Choroid plexus epithelial cell (primary cell): ENCODE results near the gene FJX1.

ENCODE experiments used
- DNase-seq: peaks from one replicate; pipeline ENCODE4 v3.0.0-alpha.2; 2010; ENCODE audit warnings: low read depth
- H3K4me3 ChIP-seq: 2 replicates; pipeline ENCODE4 v1.5.1; 2011; ENCODE audit warnings: low read depth, mild to moderate bottlenecking, control low read depth, low read length, moderate library complexity
- TF ChIP-seq, protein P1 (sequence below): conservative IDR thresholded peaks from 2 replicates; pipeline ENCODE4 v1.5.1; 2011; ENCODE audit warnings: low read depth, mild to moderate bottlenecking, control low read depth, inconsistent platforms, low read length, moderate library complexity

The FJX1 gene, protein sequence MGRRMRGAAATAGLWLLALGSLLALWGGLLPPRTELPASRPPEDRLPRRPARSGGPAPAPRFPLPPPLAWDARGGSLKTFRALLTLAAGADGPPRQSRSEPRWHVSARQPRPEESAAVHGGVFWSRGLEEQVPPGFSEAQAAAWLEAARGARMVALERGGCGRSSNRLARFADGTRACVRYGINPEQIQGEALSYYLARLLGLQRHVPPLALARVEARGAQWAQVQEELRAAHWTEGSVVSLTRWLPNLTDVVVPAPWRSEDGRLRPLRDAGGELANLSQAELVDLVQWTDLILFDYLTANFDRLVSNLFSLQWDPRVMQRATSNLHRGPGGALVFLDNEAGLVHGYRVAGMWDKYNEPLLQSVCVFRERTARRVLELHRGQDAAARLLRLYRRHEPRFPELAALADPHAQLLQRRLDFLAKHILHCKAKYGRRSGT

DNA sequence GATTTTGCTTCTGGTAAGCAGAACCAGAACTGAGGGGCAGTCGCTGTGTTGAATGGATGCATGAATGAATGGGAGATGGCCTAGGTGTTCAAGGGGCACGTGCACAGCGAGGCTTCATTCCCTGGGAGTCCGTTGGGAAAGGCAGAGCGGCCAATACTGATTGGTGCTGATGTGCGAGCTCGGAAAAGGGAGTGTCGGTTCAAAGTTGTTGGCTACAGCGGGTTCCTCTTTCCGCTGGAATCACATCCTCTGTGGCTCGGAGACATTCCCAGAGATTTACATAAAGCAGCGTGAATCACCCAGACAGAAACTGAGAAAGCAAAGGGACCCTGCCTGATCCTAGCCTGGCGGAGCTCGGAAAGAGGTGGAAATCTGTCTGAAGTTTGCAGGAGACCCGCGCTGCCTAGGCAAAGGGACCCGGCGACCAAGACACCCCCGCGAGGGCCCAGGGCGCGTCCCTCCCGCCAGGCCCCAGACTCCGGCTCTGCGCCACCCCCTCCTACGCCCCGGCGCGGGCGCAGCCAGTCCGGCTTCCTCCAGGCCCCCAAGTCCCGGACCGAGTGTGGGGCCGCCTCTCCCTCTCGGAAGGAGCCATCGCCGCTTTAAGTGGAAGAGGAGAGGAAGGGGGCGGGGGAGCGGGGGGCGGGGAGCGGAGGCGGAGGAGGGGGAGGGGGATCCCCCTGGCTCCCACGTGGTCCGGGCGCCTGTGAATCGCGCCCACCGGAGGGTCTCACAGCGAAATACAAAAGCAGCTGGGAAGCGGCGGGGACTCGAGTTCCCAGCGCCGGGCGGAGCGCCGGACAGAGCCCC is at the start of gene FJX1:
Gene FJX1, plus strand, starts transcription at position 774 of the 810 bp plus-strand sequence. CDS start 177 bp downstream, outside the sequence.
- peak; percentile 82 for DNase-seq
- H3K4me3 ChIP-seq, result peak within 1 kb of the TSS; percentile 66
- TF ChIP-seq, protein P1, sequence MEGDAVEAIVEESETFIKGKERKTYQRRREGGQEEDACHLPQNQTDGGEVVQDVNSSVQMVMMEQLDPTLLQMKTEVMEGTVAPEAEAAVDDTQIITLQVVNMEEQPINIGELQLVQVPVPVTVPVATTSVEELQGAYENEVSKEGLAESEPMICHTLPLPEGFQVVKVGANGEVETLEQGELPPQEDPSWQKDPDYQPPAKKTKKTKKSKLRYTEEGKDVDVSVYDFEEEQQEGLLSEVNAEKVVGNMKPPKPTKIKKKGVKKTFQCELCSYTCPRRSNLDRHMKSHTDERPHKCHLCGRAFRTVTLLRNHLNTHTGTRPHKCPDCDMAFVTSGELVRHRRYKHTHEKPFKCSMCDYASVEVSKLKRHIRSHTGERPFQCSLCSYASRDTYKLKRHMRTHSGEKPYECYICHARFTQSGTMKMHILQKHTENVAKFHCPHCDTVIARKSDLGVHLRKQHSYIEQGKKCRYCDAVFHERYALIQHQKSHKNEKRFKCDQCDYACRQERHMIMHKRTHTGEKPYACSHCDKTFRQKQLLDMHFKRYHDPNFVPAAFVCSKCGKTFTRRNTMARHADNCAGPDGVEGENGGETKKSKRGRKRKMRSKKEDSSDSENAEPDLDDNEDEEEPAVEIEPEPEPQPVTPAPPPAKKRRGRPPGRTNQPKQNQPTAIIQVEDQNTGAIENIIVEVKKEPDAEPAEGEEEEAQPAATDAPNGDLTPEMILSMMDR, result no peak

DNA sequence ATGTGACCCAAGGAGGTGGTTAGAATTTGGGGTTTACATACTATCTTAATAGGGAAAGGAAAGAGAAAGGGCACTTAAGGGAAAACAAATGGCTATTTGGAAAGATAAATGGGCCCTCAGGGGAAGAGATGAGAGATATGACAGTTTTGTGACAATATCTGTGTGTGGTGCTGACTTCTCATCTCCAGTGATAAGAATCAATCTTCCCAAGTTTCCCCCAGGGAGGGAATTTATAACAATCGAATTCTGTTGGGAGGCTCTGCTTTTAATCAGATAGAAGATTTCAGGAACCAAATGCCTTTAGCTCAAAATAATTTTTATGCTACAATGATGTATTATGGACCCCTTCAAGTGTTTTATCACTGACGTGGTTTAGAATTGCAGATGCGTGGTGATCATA is 46.6 kb upstream of the FJX1 start:
- no peak overlapping the region for H3K4me3 ChIP-seq
- TF ChIP-seq, protein P1, result no peak
- DNase-seq, result no peak

DNA sequence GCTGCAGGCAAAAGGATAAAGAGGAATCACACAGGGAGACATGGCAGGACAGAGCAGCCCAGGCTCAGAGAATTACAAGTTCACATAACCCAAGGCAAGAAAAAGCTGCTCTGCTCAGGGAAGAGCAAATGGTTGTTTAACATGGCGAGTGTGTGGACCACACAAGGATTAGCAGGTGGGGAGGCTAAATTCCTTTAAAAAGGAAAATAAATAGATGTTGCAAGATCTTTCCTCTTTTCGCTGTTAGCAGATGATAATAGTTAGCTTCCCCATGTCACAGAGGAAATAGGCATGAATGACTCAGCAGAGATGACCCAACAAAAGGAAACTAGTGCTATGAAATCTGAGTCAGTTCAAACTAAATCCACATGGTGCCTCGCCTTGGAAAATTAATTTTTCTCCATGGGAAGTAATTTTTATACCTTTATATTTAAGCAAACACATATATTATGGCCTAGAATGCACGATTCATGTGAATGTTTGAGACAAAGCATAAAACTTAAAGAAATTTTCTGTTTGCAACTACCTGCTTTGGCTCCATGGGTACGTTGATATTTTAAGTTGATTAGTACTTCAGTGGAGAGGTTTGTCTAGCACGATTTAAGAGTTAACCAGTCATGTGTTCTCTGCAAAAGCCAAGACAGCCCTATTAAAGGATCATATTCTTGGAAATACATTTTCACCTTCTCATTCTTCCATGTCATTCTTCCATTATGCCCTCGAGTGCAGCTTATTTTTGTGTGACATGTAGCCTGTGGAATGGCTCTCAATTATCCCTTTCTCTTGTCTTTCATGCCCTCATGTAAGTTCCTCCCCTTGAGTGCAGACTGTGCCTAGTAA is 38.5 kb upstream of the FJX1 start:
- peak; percentile 95 for DNase-seq

DNA sequence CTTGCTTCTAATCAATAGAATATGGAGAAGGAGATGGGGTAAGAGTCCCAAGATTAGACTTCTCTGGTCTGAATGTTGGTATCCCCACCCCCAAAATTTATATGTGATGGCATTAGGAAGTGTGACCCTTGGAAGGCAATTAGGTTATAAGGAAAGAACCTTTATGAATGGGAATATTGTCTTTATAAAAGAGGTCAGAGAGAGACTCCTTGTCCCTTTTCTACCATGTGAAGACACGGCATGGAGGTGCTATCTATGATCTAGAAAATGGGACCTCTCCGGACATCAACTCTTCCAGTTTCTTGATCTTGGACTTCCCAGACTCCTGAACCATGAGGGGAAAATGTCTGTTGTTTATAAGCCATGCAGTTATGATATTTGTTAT is 37.9 kb upstream of the FJX1 start:
- TF ChIP-seq, protein P1, result no peak
- H3K4me3 ChIP-seq, result no peak overlapping the region
- DNase-seq, result no peak

More for the DNA sequence above, 38.5 kb upstream of the FJX1 start:
- H3K4me3 ChIP-seq, result no peak overlapping the region
- TF ChIP-seq, protein P1, result no peak

DNA sequence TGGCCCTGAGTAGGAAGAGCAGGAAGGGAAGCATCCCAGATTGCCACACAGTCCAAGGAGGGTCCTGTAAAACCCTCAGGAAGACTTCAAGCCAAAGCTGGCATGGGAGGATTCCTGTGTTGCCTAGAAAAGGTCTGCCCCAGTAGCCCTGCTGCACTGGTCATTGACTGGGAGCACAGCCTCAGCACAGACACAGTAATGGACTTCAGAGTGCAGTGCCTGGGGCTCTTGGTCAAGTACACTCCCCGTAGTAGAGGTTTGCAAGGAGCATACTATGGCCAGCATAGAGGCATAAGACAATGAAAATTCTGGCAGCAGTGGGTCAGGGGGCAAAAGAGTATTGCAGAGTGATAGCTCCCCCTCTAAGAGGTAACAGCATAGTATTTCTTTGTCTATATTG is 36.2 kb upstream of the FJX1 start:
- TF ChIP-seq, protein P1, result no peak
- DNase-seq, result no peak
- no peak overlapping the region for H3K4me3 ChIP-seq

DNA sequence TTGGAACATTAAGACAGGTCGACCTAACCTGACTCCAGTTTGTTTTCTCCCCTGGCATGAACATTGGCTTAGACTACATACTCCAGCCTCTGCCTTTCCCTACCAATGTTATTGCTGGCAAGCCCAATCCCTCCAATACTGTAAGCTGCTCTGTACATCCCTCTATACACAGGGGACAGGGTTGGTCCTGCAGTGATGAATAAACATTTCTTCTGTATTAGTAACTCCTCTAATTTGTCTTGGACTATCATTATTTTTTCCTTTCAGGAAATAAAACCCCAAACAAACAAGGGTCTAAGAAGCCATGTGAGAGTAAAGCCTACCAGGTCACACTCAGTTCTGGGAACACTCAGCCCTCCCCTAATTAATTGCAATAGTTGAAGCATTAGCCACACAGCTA is 35.1 kb upstream of the FJX1 start:
- TF ChIP-seq, protein P1, result no peak
- H3K4me3 ChIP-seq, result no peak overlapping the region
- DNase-seq, result peak; percentile 68
